22Rv1 (cell line): ENCODE results near the gene SYT13.

ENCODE experiments used
- ZFX ChIP-seq: fragments of 450-650 bp; IDR thresholded peaks from 2 replicates; pipeline ENCODE4 v1.6.1; 2017; ENCODE audit warnings: antibody characterized with exemption, borderline replicate concordance
- TF ChIP-seq, protein P1 (sequence below): fragments of 450-650 bp; IDR thresholded peaks from 2 replicates; pipeline ENCODE4 v1.5.1; 2017; ENCODE audit warnings: mild to moderate bottlenecking

- TF ChIP-seq, protein P1, sequence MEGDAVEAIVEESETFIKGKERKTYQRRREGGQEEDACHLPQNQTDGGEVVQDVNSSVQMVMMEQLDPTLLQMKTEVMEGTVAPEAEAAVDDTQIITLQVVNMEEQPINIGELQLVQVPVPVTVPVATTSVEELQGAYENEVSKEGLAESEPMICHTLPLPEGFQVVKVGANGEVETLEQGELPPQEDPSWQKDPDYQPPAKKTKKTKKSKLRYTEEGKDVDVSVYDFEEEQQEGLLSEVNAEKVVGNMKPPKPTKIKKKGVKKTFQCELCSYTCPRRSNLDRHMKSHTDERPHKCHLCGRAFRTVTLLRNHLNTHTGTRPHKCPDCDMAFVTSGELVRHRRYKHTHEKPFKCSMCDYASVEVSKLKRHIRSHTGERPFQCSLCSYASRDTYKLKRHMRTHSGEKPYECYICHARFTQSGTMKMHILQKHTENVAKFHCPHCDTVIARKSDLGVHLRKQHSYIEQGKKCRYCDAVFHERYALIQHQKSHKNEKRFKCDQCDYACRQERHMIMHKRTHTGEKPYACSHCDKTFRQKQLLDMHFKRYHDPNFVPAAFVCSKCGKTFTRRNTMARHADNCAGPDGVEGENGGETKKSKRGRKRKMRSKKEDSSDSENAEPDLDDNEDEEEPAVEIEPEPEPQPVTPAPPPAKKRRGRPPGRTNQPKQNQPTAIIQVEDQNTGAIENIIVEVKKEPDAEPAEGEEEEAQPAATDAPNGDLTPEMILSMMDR = no peak
- no peak for TF ChIP-seq ZFX
Measured at GRCh38 chr11:45270946-45271716, 15.0 kb downstream of the SYT13 start.
